HG02870 (cell line): Measurements from ENCODE around the gene ZMYM4.

Experiments used
- ATAC-seq: cut with Tn5 transposase; IDR thresholded peaks from one replicate; pipeline ENCODE4 v1.9.1; 2021; ENCODE audit warnings: mild to moderate bottlenecking, moderate library complexity; ENCODE audit not compliant: unreplicated experiment

The ZMYM4 gene

DNA sequence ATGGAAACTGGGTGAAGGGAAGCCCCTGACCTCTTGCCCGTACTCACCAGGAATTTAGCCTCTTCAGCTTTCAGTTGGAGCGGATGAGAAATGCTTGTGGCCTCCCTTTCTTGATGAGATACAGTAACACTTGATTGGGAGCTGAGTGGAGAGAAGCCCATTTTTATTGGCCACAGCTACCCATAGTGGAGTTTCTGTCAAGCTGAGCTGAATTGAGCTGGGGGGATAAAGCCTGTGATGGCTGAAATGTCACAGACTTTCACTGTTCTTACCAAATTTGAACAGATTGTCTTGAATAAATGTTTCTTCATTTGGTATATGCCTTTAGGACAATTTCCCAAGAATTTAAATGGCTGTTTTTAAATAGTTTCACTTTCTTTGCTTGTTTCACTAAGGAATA lies 125.9 kb downstream of the ZMYM4 start:
- ATAC-seq: no peak

DNA sequence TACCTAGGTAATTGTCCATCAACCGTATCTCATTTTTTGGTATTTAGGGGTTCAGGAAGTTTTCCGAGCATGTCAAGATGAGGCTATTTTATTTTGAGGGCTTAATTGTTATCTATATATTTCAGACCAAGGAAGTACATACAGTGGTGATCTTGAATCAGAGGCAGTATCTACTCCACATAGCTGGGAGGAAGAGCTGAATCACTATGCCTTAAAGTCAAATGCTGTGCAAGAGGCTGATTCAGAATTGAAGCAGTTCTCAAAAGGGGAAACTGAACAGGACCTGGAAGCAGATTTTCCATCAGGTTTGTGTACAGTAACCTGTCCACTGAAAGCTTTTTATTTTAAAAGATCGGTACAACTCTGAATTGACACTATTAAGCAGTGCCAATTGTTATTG lies 130.2 kb downstream of the ZMYM4 start:
- ATAC-seq: no peak

DNA sequence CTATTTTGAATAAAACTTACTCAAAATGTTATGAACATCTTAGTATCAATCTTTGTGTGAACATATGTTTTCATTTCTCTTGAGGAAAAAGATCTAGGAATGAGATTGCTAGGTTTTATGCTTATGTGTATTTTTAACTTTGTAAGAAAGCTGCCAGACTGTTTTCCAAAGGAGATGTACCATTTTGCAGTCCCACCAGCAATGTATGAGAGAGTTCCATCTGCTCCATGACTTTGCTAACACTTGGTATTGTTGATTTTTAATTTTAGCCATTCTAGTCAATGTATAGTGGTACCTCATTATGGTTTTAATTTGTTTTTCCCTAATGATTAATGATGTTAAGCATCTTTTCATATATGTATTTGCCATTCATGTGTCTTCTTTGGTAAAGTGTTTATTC lies 132.5 kb downstream of the ZMYM4 start:
- no peak for ATAC-seq

DNA sequence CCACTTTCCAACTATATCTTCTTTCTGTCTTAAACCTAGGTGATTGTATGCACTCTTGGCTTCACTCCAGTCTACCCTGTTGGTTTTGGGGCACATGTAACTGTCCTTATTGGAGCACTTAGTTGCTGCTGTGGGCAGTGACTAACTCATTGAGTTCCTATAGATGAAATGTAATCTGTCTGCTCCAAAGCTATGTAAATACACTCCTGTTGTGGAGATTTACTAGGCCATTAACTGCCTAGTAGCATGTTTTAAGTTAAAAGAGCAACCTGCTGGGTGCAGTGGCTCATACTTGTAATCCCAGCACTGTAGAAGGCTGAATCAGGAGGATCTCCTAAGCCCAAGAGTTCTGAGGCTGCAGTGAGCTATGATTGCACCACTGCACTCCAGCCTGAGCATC lies 137.6 kb downstream of the ZMYM4 start:
- no peak for ATAC-seq

DNA sequence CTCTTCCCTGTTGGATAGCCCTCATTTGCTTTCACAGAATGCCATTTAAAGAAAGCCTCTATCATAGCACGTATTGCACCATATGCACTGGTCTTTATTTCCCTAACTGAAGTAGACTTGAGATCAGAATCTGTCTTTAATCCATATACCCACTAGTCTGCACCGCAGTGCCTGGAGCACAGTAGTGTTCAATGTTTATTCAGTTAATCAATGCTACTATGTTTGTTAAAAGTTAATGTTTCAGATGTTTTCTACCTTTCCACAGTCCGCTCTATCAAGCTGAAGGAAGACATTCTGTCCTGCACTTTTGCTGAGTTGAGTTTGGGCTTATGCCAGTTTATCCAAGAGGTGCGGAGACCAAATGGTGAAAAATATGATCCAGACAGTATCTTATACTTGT lies 139.2 kb downstream of the ZMYM4 start:
- no peak for ATAC-seq

DNA sequence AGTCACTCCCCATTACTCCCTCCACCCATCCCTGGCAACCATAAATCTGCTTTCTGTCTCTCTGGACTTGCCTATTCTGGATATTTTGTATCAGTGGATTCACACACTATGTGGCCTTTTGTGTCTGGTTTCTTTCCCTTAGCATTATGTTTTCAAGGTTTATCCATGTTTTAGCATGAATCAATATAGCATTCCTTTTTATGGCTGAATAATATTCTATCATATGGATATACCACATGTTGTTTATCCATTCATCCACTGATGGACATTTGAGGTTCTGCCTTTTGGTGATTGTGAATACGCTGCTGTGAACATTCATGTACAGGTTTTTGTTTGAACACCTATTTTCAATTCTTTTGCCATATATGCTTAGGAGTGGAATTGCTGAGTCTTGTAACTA lies 140.4 kb downstream of the ZMYM4 start:
- ATAC-seq: no peak

DNA sequence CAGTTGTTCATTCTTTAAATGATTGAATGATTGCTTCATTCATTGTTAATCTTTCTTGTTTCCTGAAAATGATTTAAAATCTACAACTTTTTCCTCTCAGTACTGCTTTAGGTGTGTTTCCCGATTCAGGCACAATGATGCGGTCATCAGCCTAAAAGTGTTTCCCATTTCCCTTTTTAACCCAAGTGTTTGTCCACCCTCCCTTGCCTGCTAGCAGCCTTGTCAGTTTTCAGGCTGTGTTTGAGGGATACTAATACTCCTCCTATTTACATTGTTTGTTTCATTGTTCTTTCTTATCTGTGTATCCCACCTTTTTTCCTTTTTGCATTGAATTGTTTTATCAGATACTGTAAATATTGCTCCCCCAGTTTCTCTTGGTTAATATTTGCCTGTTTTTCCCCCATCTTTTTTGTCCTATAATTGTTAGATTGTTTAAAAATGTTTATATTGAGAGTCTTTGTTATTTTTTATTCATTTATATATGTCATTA lies 157.6 kb downstream of the ZMYM4 start:
- ATAC-seq: no peak

DNA sequence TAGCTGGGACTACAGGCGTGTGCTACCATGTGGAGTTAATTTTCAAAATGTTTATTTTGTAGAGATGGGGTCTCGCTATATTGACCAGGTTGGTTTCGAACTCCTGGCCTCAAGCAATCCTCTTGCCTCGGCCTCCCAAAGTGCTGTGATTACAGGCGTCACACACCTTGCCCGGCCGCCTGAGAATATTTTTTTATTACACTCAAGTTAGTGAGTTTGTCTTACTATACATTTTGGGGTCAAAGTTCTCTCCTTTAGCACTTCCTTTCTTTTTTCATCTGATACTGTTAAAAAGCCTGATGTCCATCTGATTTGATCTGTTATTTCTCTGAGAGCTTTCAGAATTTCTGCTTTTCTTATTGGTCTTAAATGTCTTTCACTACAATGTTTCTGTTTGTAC lies 159.9 kb downstream of the ZMYM4 start:
- ATAC-seq: no peak

DNA sequence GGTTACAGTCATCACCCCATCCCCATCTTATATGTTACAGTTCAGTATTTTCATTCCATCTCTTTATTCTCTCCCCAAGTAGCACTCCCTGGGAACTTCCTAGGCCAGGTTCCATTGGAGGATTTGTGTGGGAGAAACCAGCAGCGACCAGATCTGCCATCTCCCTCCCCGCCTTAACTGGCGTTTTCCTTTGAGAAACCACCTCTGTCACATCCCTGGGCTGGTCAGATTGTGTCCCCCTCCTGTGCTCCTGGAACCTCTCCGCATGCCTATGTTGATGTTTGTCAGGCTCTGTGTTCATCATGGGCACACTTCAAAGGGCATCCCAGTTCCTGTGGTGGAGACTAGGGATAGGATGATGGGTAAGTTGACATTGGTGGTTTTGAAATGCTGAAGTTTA lies 162.3 kb downstream of the ZMYM4 start:
- no peak for ATAC-seq

DNA sequence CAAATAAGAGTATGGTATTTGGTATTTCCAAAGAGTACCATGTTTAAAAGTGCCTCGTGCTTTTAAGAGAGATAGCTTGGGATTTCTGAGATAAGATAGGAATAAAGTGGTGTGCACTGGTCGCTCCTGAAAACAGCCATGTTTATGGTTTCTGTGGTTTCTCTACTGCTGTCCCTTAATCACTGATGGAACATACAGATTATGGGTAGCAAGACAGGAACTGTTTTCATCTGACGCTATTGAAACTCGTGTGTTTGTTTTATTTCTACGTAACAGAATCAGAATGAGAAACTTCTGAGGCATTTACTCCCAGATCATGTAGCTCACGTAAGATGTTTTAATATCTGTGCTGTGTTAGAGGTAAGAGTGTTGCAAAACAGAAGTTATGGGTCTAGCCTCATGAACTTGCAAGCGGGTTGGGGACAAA lies 162.7 kb downstream of the ZMYM4 start:
- ATAC-seq: no peak

DNA sequence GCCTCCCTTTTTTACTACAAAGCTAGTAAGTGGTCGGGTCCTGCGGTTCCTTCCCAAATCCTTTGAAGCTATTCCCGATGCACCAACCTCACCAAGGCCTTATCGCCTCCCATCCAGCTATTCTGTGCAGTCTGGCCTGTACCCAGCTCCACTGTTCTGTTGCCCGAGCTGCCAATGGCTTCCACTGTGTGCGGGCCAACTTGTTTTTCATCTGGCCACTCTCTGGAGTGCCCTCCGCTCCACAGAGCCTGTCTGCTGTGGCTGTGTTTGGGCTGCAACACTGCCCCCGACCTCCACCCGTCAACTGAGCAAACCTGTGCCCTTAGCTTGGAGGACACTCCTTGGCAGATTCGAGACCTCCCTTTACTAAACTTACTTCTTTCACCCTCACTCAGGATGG lies 163.7 kb downstream of the ZMYM4 start:
- ATAC-seq: no peak

DNA sequence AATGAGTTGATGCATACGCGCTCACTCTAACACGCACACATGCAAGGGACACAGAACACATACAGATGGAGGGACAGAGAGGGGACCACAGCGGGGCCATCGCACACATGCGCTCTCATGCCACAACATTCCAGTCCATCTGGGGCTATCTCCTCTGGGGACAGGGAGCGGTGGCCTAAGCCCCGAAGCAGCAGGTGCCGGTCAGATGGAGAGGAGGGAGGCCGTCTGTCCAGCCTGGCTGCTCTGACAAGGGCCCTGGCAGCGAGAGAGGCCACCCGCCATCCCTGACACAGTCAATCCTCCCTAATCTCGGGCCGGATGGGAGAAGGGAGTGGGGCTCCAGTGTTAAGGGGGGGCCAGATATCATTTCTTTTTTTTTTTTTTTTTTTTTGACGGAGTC lies 165.2 kb downstream of the ZMYM4 start:
- ATAC-seq: no peak

DNA sequence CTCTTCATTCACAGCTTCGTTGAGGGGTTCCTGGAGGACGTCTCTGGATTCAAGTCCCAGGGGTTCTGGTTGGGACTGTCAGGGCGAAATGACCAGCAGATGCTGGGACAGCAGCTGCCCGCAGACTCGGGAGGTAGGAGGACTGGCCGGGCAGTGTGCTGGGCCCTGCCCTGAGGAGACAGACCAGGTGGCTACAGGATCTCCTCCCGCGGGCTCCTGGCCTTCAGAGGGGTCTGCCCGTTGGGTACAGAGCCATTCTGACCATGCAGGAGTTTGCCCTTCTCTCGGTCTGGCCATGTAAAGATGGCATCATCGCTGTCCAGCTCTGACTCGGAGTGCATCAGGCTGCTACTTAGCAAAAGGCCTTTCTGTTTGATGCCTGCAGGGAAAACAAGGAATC lies 166.2 kb downstream of the ZMYM4 start:
- no peak for ATAC-seq

DNA sequence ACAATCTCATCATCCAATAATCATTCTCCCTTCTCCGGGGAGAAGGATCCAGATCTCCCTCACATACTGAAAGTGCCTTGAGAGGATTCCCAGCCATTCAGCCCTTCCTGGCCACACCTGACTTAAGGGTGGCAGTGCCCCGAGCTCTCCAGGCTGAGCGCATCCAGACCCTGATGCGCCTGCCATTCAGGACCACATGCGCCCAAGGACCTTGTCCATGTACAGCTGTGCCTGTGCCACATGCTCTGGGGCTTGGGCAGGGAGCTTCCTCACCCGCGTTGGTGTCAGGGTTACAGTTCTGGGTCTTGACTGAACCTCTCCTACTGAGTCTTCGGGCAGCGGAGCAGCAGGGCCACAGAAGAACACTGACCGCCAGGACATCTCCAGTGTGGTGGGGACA lies 167.6 kb downstream of the ZMYM4 start:
- no peak for ATAC-seq

DNA sequence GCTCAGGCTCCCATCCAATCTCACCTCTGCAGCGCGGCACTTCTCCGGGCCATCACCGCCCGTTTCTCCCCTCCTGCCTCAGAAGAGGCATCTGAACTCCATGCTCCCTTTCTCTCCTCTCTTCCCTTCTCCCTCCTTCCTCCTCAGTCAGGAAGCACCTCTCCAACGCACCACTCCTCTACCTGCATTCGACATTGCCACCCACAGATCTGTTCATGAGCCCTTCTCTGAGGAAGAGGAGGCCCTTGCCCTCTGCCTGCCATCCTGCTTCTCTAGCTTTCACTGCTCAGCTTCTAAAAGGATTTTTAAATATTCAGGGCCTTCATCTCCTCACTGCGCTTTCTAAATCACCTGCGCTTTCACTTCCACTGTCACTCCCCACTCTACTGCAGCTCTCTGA lies 168.7 kb downstream of the ZMYM4 start:
- ATAC-seq: no peak

DNA sequence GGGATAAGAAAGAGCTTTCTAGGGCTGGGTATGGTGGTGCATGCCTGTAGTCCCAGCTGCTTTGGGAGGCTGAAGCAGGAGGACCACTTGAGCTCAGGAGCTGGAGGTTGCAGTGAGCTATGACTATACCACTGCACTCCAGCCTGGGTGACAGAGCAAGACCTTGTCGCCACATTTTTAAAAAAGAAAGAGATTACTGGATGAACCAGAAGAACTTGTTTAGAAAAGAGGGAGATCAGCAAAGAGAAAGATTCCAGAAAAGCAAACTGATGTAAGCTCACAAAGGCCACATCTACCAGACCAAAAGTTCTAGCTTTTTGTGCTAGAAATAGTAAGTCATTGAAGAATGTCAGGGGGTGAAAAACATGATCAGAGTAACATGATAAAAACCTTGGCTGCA lies 171.1 kb downstream of the ZMYM4 start:
- ATAC-seq: no peak

DNA sequence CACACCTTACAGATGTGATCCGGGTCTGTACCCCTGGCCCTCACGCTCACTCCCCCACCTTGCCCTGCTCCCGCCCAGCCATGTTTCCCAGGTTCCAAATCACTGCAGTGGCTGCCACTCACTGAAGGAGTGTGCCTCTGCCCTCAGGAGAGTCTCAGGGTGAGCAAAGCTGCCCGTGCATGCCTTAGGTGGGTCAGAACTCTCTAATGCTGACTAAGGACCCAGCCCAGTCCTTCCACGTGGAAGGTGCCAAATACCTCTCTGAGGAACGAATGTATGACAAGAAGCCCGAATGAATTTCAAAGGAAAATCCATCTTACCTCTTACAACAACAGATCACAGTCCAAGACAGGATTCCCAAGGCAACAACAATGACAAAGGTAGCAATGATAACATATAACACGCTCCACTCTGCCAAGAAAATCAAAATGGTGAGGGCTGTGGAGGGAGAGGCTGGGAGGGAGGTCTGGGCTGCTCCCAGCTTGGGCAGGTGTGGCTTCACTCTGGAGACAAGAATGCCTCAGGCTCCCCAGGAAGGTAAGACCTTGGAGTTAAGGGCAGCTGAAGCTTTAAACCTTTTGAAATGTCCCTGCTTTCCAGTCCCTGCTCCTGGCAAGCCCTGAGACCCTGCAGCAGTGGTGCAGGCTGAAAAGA lies 173.5 kb downstream of the ZMYM4 start:
- no peak for ATAC-seq

DNA sequence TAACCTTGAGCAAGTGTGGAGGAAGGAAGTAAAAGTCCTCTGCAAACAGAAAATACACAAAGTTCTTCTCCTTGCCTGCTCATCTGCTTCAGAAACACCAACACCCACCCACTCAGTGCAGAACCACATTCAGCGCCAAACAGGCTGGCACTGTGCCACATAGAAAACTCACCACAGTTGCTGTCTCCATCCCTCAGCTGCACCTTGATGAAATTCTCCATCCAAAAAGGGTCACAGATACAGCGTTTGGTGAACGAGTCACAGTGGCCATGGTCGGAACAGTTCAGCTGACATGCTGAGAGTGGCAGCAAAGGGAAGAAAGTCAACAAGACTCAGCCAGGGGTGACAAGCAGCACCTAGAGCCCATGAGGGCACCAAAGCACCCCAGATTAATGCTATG lies 174.2 kb downstream of the ZMYM4 start:
- ATAC-seq: no peak

DNA sequence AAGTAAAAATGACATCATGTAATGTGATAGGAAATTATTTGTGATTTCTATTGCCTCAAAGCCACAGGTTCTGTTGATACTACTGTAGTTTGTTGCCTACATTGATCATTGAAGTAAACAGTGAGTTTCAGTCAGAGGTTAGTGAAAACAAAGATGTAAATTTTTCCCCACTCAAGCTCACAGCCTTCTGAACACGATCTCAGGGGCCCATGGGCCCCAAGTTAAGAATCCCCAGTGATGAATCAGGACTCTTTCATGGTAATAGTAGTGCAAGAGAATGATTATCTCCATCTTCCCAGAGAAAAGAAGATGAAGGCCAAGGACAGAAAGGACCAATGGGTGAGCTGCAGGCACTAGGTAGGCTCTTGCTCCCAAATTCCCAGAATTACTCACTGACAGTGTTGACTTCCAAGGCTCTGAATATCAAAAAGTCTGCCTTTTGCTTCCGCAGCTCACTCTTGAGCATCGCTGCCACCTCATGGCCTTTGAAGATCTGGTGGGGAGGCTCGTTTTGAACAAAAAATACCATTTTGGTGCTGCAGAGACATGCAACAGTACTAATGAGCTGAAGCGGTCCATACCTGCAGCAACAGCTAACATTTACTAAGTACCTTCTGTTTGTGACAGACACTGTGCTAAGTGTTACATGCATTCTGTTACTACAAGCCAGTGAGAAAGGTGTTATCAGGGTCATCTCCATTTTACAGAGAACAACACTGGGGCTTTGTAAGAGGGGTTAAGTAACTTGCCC lies 175.4 kb downstream of the ZMYM4 start:
- ATAC-seq: no peak

DNA sequence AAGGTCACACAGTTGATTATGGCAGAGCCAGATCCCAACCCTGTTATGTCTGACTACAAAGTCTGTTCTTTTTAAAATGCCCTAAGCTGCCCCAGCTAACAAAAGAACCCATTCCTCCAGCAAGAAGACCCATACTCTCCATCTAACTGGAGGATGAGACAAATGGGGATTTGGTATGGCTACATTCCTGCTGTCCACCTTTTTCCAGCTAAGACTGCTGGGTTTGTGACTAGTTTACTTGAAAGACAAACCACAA lies 175.9 kb downstream of the ZMYM4 start:
- no peak for ATAC-seq

DNA sequence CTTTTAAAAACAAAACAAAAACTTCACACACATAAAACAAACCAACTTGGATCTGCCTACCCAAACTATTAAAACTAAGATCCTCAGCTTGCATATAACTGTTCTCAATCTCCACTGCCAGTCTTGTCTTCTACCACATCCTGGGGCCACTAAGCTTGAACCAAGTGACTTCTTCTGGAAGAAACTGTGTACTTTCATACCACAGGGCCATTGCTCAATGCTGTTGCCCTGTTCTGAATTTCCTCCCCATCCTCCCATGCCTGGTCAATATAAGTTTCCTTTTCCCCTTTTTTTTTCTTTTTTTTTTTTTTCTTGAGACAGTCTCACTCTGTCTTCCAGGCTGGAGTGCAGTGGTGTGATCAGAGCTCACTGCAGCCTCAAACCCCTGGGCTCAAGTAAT lies 178.8 kb downstream of the ZMYM4 start:
- ATAC-seq: no peak

DNA sequence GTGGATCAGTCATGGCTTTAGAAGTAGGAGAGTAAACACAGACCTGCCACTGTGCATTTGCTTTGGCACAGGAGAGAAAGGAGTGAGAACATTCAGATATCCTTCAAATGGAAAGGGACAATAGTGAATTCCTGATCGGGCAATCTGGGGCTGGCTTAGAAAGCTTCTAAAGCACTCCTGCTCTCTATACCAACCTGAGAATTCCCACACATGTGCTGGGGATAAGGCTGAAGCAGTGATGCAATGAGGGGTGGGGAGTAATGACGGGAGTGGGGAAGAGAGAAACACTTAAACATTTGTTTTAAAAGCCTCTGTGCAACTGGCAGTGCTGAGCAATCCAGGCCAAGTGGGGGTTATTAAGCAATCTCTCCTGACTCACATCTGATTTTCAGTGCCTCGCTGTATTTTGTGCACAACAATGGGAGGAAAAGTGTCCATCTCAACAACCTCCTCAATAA lies 179.9 kb downstream of the ZMYM4 start:
- ATAC-seq: no peak
